ENCODE data around the gene RHBDD3. TPM values are rescaled to one million over a fixed set of nuclear protein-coding genes. Genes with fewer than 3 reads are reported as not detected.

RHBDD3 gene
- polyA plus RNA-seq, 3 donors: 4.0 to 11.1 (median 4.8) TPM

GRCh38 chr22:29253561-29254285 lies 14.1 kb downstream of the RHBDD3 start:
- peaks cover 0 to 4% (median 2%) of the 10 kb centered on the region in 3 donors for H3K27me3 Mint-ChIP-seq (ENCODE audit: low read depth in 3 of 3)
- H3K4me3 Mint-ChIP-seq: no peak overlapping the region
- Histone ChIP-seq H3K27ac (ENCODE audit: low read depth in 1 of 2, low read length in 2 of 2) (no peak overlapping the region), H4K20me1 (ENCODE audit: insufficient read depth, low read length) (no peaks in the 10 kb centered on the region), H3K27me3 (ENCODE audit: control insufficient read depth in 2 of 2, insufficient read depth in 2 of 2, low read length in 2 of 2) (no peaks in the 10 kb centered on the region), H3K4me1 (ENCODE audit: control insufficient read depth in 1 of 2, insufficient read depth in 2 of 2, low read length in 2 of 2) (no peaks in the 10 kb centered on the region), H3K9me3 (replicated peaks in 1 of 2; ENCODE audit: control insufficient read depth in 1 of 2, insufficient read depth in 1 of 2, low read length in 2 of 2) (no peaks in the 10 kb centered on the region), H3K4me2 (replicated peaks; ENCODE audit: extremely low read depth, low read length, poor library complexity, severe bottlenecking) (no peak overlapping the region), H3K4me3 (replicated peaks in 1 of 3; ENCODE audit: low read depth in 2 of 3, low read length in 3 of 3) (no peak overlapping the region), H3K79me2 (ENCODE audit: insufficient read depth, low read length) (no peaks in the 10 kb centered on the region), H3K9ac (ENCODE audit: insufficient read depth, low read length, poor library complexity, severe bottlenecking) (no peak overlapping the region), H3K36me3 (replicated peaks in 1 of 2; ENCODE audit: control insufficient read depth in 1 of 2, insufficient read depth in 2 of 2, low read length in 2 of 2) (no peaks in the 10 kb centered on the region), H2AFZ (ENCODE audit: insufficient read depth, low read depth, low read length, poor library complexity, severe bottlenecking) (no peak overlapping the region)
- DNase-seq: no peak
- WGBS (ENCODE audit: insufficient coverage): 94% methylated on average over 8 of the region's 14 CpGs
- no peak overlapping the region for H3K27ac Mint-ChIP-seq
- H3K4me1 Mint-ChIP-seq: no peaks in the 10 kb centered on the region
- H3K9me3 Mint-ChIP-seq: no peaks in the 10 kb centered on the region
- H3K36me3 Mint-ChIP-seq: no peaks in the 10 kb centered on the region
- intact Hi-C loops (cut with micrococcal nuclease): no loop called here
- no peak for TF ChIP-seq CTCF (IDR thresholded peaks at IDR 0.05)

- Mint-ChIP-seq H3K36me3 (no peaks in the 10 kb centered on the region), H3K27ac (peak overlapping the region in 1 of 7 donors; percentile 2), H3K27me3 (ENCODE audit: low read depth in 3 of 3) (peaks cover 0 to 4% (median 2%) of the 10 kb centered on the region in 3 donors), H3K9me3 (no peaks in the 10 kb centered on the region), H3K4me1 (no peaks in the 10 kb centered on the region), H3K4me3 (no peak overlapping the region)
- H3K4me3 ChIP-seq (replicated peaks in 1 of 3; ENCODE audit: low read depth in 2 of 3, low read length in 3 of 3): no peak overlapping the region
- no peaks in the 10 kb centered on the region for H3K79me2 ChIP-seq (ENCODE audit: insufficient read depth, low read length)
- no peak overlapping the region for H3K27ac ChIP-seq (ENCODE audit: low read depth in 1 of 2, low read length in 2 of 2)
- H3K4me2 ChIP-seq (replicated peaks; ENCODE audit: extremely low read depth, low read length, poor library complexity, severe bottlenecking): no peak overlapping the region
- no peak for DNase-seq
- H4K20me1 ChIP-seq (ENCODE audit: insufficient read depth, low read length): no peaks in the 10 kb centered on the region
- no peaks in the 10 kb centered on the region for H3K9me3 ChIP-seq (replicated peaks in 1 of 2; ENCODE audit: control insufficient read depth in 1 of 2, insufficient read depth in 1 of 2, low read length in 2 of 2)
- no peak for TF ChIP-seq CTCF (IDR thresholded peaks at IDR 0.05)
- no peak overlapping the region for H2AFZ ChIP-seq (ENCODE audit: insufficient read depth, low read depth, low read length, poor library complexity, severe bottlenecking)
- no peaks in the 10 kb centered on the region for H3K36me3 ChIP-seq (replicated peaks in 1 of 2; ENCODE audit: control insufficient read depth in 1 of 2, insufficient read depth in 2 of 2, low read length in 2 of 2)
- no peak overlapping the region for H3K9ac ChIP-seq (ENCODE audit: insufficient read depth, low read length, poor library complexity, severe bottlenecking)
- intact Hi-C loops (cut with micrococcal nuclease): no loop called here
- no peaks in the 10 kb centered on the region for H3K4me1 ChIP-seq (ENCODE audit: control insufficient read depth in 1 of 2, insufficient read depth in 2 of 2, low read length in 2 of 2)
- no peaks in the 10 kb centered on the region for H3K27me3 ChIP-seq (ENCODE audit: control insufficient read depth in 2 of 2, insufficient read depth in 2 of 2, low read length in 2 of 2)
- 94% methylated on average over 8 of the region's 10 CpGs for WGBS (ENCODE audit: insufficient coverage)
Measured at GRCh38 chr22:29251981-29252911, 15.5 kb downstream of the RHBDD3 start.

All from CD14-positive monocyte (primary cell).